H1 (cell line): ENCODE results near the gene CASZ1. TPM values are rescaled to one million over a fixed set of nuclear protein-coding genes. Genes with fewer than 3 reads are reported as not detected.

Experiments
- POU5F1 ChIP-seq: IDR thresholded peaks from 2 replicates; pipeline ENCODE4 v1.6.1; 2011; ENCODE audit warnings: low read depth, mild to moderate bottlenecking, low read length, moderate library complexity
- SIN3A ChIP-seq, 2 experiments: IDR thresholded peaks in 1 of 2; conservative IDR thresholded peaks in 1 of 2; 2 replicates each; pipeline ENCODE4 v1.6.1; 2011 to 2012; ENCODE audit warnings: low read length in 2 of 2, improper control_type of control experiment in 1 of 2, low read depth in 1 of 2, mild to moderate bottlenecking in 1 of 2
- TEAD4 ChIP-seq: IDR thresholded peaks from 2 replicates; pipeline ENCODE4 v1.6.1; 2012; ENCODE audit warnings: low read depth, low read length, inconsistent platforms, mixed read lengths
- polyA plus RNA-seq, 7 experiments: library from polyadenylated mRNA; depleted of rRNA in 3 of 7; stranded (reverse) in 5 of 7; unstranded in 2 of 7; fragments of >200 nt in 5 of 7; fragments of 200-250 nt in 2 of 7; gene quantifications; 1 replicate in 5 of 7; 2 replicates in 1 of 7; 4 replicates in 1 of 7; pipeline versions ENCODE4 v1.2.1 to v1.2.3, GENCODE V29; 2011 to 2013; ENCODE audit warnings: missing spikeins in 2 of 7, mixed read lengths in 2 of 7
- total RNA-seq: library from RNA; stranded (reverse); fragmentation: NEBNext Ultra II Directional; extraction: Animal tissue kit (Norgen Biotek cat#: 25700); gene quantifications from 2 replicates; pipeline ENCODE4 v1.2.1, GENCODE V29; 2021
- TF ChIP-seq, protein P1 (sequence below), 3 experiments: IDR thresholded peaks; 1 replicate in 2 of 3; 2 replicates in 1 of 3; pipeline versions ENCODE4 v1.5.1 to v1.6.1; 2011; ENCODE audit warnings: low read length in 3 of 3, mild to moderate bottlenecking in 3 of 3, inconsistent platforms in 2 of 3, low read depth in 1 of 3, moderate library complexity in 1 of 3; ENCODE audit not compliant: insufficient read depth in 1 of 3; ENCODE audit errors: control extremely low read depth in 1 of 3

The CASZ1 gene
- total and polyA plus RNA-seq, 2 of the 8 experiments (the other 6 are each of a cell fraction or from before 2014, with no cell fraction given): 4.4 to 7.7 TPM

DNA sequence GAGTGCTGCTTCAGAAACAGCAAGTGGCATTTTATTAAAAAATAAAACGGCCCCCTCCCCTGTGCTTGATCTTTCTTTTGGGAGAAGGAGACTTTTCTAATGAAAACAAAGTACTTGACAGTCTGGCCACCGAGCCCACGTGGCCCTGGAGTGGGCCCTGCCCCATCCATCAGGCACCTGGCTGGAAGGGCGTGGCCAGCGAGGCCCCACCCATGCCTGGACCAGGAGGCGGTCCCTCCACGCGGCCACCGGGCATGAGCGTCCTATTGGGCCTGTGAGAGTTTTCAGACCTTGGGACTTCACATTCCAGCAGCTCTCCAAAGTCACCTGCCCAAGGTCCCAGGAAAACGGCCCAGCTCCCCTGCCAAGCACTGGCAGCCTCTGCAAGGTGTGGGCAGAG, 144.7 kb downstream of the CASZ1 start (continued):
- TF ChIP-seq TEAD4: 0 out of 2 replicates have a peak, but pooled peaks have one; percentile 29
- TF ChIP-seq SIN3A (conservative IDR thresholded peaks at IDR 0.05 in 1 of 2, IDR thresholded peaks at IDR 0.05 in 1 of 2; ENCODE audit: low read depth in 1 of 2, low read length in 2 of 2): 0 out of 4 replicates have a peak, but pooled peaks have one; percentile 43 to 57
- TF ChIP-seq, protein P1, sequence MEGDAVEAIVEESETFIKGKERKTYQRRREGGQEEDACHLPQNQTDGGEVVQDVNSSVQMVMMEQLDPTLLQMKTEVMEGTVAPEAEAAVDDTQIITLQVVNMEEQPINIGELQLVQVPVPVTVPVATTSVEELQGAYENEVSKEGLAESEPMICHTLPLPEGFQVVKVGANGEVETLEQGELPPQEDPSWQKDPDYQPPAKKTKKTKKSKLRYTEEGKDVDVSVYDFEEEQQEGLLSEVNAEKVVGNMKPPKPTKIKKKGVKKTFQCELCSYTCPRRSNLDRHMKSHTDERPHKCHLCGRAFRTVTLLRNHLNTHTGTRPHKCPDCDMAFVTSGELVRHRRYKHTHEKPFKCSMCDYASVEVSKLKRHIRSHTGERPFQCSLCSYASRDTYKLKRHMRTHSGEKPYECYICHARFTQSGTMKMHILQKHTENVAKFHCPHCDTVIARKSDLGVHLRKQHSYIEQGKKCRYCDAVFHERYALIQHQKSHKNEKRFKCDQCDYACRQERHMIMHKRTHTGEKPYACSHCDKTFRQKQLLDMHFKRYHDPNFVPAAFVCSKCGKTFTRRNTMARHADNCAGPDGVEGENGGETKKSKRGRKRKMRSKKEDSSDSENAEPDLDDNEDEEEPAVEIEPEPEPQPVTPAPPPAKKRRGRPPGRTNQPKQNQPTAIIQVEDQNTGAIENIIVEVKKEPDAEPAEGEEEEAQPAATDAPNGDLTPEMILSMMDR (IDR thresholded peaks at IDR 0.05; ENCODE audit: control extremely low read depth in 1 of 3, insufficient read depth in 1 of 3, low read depth in 1 of 3, low read length in 3 of 3): no peak
- no peak for TF ChIP-seq POU5F1
